Esophagus squamous epithelium (tissue), 4 donors: ENCODE data around the gene EIF3K.

Experiments used
- CTCF ChIP-seq, 6 experiments: fragments of 450-650 bp in 4 of 6; fragments of 200-600 bp in 2 of 6; sonication (generic) in 2 of 6; IDR thresholded peaks; one replicate each; pipeline ENCODE4 v1.5.1; 2016 to 2019; ENCODE audit warnings: antibody characterized with exemption in 6 of 6, mild to moderate bottlenecking in 4 of 6, moderate library complexity in 4 of 6
- POLR2A ChIP-seq, 4 donors: fragments of 450-650 bp; IDR thresholded peaks; one replicate each; pipeline ENCODE4 v1.6.1; 2017; ENCODE audit warnings: antibody characterized with exemption in 4 of 4, mild to moderate bottlenecking in 4 of 4, moderate library complexity in 3 of 4

GRCh38 chr19:38580080-38580479 lies 38.9 kb upstream of the EIF3K start:
- TF ChIP-seq CTCF (IDR thresholded peaks at IDR 0.05) (no peak), POLR2A (IDR thresholded peaks at IDR 0.05) (no peak)
